Endodermal cell (in vitro differentiated cells): ENCODE measurements around the gene COL1A2. TPM values are rescaled to one million over a fixed set of nuclear protein-coding genes. Genes with fewer than 3 reads are reported as not detected.

Experiments
- DNase-seq: peaks from one replicate; pipeline ENCODE4 v3.0.0-alpha.2; 2017
- H3K27ac ChIP-seq: 2 replicates; pipeline ENCODE4 v1.5.1; 2013; ENCODE audit warnings: mild to moderate bottlenecking, low read depth, low read length, moderate library complexity
- H3K27me3 ChIP-seq: 2 replicates; pipeline ENCODE4 v1.6.1; 2013; ENCODE audit warnings: mild to moderate bottlenecking, low read length, moderate library complexity; ENCODE audit not compliant: insufficient read depth, control insufficient read depth, poor library complexity, severe bottlenecking
- H3K36me3 ChIP-seq: 2 replicates; pipeline ENCODE4 v1.7.0; 2013; ENCODE audit warnings: mild to moderate bottlenecking, low read length, moderate library complexity; ENCODE audit not compliant: control insufficient read depth, insufficient read depth
- H3K4me1 ChIP-seq: one replicate; pipeline ENCODE4 v1.7.0; 2013; ENCODE audit warnings: low read length; ENCODE audit not compliant: control insufficient read depth, insufficient read depth
- H3K4me3 ChIP-seq: 2 replicates; pipeline ENCODE4 v1.5.1; 2013; ENCODE audit warnings: mild to moderate bottlenecking, low read length, moderate library complexity
- H3K9ac ChIP-seq: 2 replicates; pipeline ENCODE4 v1.6.1; 2013; ENCODE audit warnings: mild to moderate bottlenecking, low read length, moderate library complexity; ENCODE audit not compliant: poor library complexity, severe bottlenecking; ENCODE audit errors: extremely low read depth
- H3K9me3 ChIP-seq: 2 replicates; pipeline ENCODE4 v1.6.1; 2013; ENCODE audit warnings: mild to moderate bottlenecking, low read length, moderate library complexity; ENCODE audit not compliant: control insufficient read depth
- H3K27ac Mint-ChIP-seq: 2 replicates; pipeline ENCODE4 v1.8.0; 2020; ENCODE audit warnings: mixed read lengths
- H3K27me3 Mint-ChIP-seq: 2 replicates; pipeline ENCODE4 v1.8.0; 2021; ENCODE audit warnings: mild to moderate bottlenecking, mixed read lengths; ENCODE audit not compliant: insufficient read depth
- H3K36me3 Mint-ChIP-seq: 2 replicates; pipeline ENCODE4 v1.8.0; 2020; ENCODE audit warnings: low read depth, mixed read lengths
- H3K4me1 Mint-ChIP-seq: 2 replicates; pipeline ENCODE4 v1.8.0; 2020; ENCODE audit warnings: mixed read lengths
- H3K4me3 Mint-ChIP-seq: 2 replicates; pipeline ENCODE4 v1.8.0; 2020; ENCODE audit warnings: mild to moderate bottlenecking, moderate library complexity, mixed read lengths
- H3K9me3 Mint-ChIP-seq: 2 replicates; pipeline ENCODE4 v1.8.0; 2020; ENCODE audit warnings: mild to moderate bottlenecking, mixed read lengths
- WGBS, 2 experiments: methylation state at CpG; one replicate each; pipeline versions ENCODE4 v1.1.5 to v1.1.7; 2013; ENCODE audit warnings: missing lambda C conversion rate in 2 of 2, mixed read lengths in 1 of 2; ENCODE audit not compliant: insufficient coverage in 1 of 2, insufficient read length in 1 of 2; 5-methylcytosine and 5-hydroxymethylcytosine counted together
- total RNA-seq, 2 donors: library from RNA; stranded (reverse); fragmentation: NEBNext Ultra II Directional in 1 of 2; extraction: Animal tissue kit (Norgen Biotek cat#: 25700) in 1 of 2; gene quantifications; 2 replicates in 1 of 2; 3 replicates in 1 of 2; pipeline ENCODE4 v1.2.1, GENCODE V29; 2021
- TF ChIP-seq, protein P1 (sequence below): fragments of 200-600 bp; sonication (generic); conservative IDR thresholded peaks from 2 replicates; pipeline ENCODE4 v1.5.0; 2021; ENCODE audit warnings: antibody characterized with exemption, mild to moderate bottlenecking

COL1A2 gene
- total RNA-seq, 2 donors from 2014 or later, result 42.2 to 99.7 TPM

- Mint-ChIP-seq H3K9me3 (no peaks in the 10 kb centered on the region), H3K36me3 (no peaks in the 10 kb centered on the region), H3K4me3 (no peak overlapping the region), H3K4me1 (peaks cover 6% of the 10 kb centered on the region), H3K27me3 (peaks cover 66% of the 10 kb centered on the region), H3K27ac (no peak overlapping the region)
- H3K4me3 ChIP-seq, result no peak overlapping the region
- H3K27ac ChIP-seq, result no peak overlapping the region
- TF ChIP-seq, protein P1, sequence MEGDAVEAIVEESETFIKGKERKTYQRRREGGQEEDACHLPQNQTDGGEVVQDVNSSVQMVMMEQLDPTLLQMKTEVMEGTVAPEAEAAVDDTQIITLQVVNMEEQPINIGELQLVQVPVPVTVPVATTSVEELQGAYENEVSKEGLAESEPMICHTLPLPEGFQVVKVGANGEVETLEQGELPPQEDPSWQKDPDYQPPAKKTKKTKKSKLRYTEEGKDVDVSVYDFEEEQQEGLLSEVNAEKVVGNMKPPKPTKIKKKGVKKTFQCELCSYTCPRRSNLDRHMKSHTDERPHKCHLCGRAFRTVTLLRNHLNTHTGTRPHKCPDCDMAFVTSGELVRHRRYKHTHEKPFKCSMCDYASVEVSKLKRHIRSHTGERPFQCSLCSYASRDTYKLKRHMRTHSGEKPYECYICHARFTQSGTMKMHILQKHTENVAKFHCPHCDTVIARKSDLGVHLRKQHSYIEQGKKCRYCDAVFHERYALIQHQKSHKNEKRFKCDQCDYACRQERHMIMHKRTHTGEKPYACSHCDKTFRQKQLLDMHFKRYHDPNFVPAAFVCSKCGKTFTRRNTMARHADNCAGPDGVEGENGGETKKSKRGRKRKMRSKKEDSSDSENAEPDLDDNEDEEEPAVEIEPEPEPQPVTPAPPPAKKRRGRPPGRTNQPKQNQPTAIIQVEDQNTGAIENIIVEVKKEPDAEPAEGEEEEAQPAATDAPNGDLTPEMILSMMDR, result no peak
- 95 to 97% methylated on average over 5 of the region's 5 CpGs for WGBS, 2 experiments
- H3K27me3 ChIP-seq, result peaks cover 77% of the 10 kb centered on the region
- no peaks in the 10 kb centered on the region for H3K9me3 ChIP-seq
- H3K36me3 ChIP-seq, result no peaks in the 10 kb centered on the region
- H3K4me1 ChIP-seq, result no peaks in the 10 kb centered on the region
- no peak overlapping the region for H3K9ac ChIP-seq
- DNase-seq, result no peak
These were observed 81.7 kb downstream of the COL1A2 start for GRCh38 chr7:94476251-94476840.

- Mint-ChIP-seq H3K4me3 (no peak overlapping the region), H3K27ac (no peak overlapping the region), H3K36me3 (no peaks in the 10 kb centered on the region), H3K4me1 (peaks cover 6% of the 10 kb centered on the region), H3K27me3 (peaks cover 65% of the 10 kb centered on the region), H3K9me3 (no peaks in the 10 kb centered on the region)
- Histone ChIP-seq H3K27me3 (peaks cover 73% of the 10 kb centered on the region), H3K4me3 (no peak overlapping the region), H3K27ac (no peak overlapping the region), H3K9ac (no peak overlapping the region), H3K4me1 (no peaks in the 10 kb centered on the region), H3K9me3 (no peaks in the 10 kb centered on the region), H3K36me3 (no peaks in the 10 kb centered on the region)
- TF ChIP-seq, protein P1, result no peak
- WGBS, 2 experiments, result no CpG with 5 or more reads among the region's 1 CpG
- no peak for DNase-seq
These were observed 83.2 kb downstream of the COL1A2 start for GRCh38 chr7:94477878-94478277.

DNA sequence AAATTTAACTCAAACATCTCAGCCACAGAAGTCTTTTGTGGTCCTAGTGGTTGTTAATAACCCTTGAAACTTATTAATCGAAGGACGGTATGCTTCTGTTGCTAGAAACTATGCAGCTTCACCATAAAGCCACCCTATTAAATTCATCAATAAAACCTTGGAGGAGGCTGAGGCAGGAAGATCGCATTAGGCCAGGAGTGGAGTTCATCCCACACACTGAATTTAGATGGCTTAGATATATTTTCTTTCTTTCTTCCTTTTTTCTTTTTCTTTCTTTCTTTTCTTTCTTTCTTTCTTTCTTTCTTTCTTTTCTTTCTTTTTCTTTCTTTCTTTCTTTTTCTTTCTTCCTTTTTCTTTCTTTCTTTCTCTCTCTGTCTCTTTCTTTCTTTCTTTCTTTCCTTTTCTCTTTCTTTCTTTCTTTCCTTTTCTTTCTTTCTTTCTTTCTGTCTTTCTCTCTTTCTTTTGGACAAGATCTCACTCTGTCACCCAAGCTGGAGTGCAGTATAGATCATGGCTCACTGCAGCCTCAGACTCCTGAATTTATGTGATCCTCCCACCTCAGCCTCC, 84.0 kb downstream of the COL1A2 start:
- Mint-ChIP-seq H3K4me1 (peaks cover 6% of the 10 kb centered on the region), H3K36me3 (no peaks in the 10 kb centered on the region), H3K27ac (no peak overlapping the region), H3K9me3 (no peaks in the 10 kb centered on the region), H3K27me3 (peaks cover 58% of the 10 kb centered on the region), H3K4me3 (no peak overlapping the region)
- TF ChIP-seq, protein P1, result no peak
- no peaks in the 10 kb centered on the region for H3K4me1 ChIP-seq
- 96 to 100% methylated on average over 2 to 3 of the region's 3 CpGs for WGBS, 2 experiments
- H3K36me3 ChIP-seq, result no peaks in the 10 kb centered on the region
- H3K4me3 ChIP-seq, result no peak overlapping the region
- H3K9me3 ChIP-seq, result no peaks in the 10 kb centered on the region
- H3K9ac ChIP-seq, result no peak overlapping the region
- DNase-seq, result no peak
- H3K27me3 ChIP-seq, result peaks cover 65% of the 10 kb centered on the region
- no peak overlapping the region for H3K27ac ChIP-seq

Other genes with a start within 250 kb of the COL1A2 start
- gene CASD1, start 114.9 kb downstream of the COL1A2 start, total RNA-seq, result 10 to 100 TPM; 40.4 to 68.8 TPM